GM12865 (cell line): ENCODE measurements around the gene KIF5B.
A peak's percentile ranks its signal among the peaks of the same experiment; 100 is the strongest.

Experiments
- DNase-seq: peaks from one replicate; pipeline ENCODE4 v3.0.0; 2010; ENCODE audit warnings: low read depth
- H3K4me3 ChIP-seq: 2 replicates; pipeline ENCODE4 v1.5.1; 2011; ENCODE audit warnings: mild to moderate bottlenecking, low read depth, low read length, control low read depth
- TF ChIP-seq, protein P1 (sequence below): IDR thresholded peaks from 2 replicates; pipeline ENCODE4 v1.5.1; 2011; ENCODE audit warnings: low read length, control low read depth, low read depth, inconsistent platforms; ENCODE audit not compliant: insufficient read depth; ENCODE audit errors: missing control alignments

KIF5B gene

DNA sequence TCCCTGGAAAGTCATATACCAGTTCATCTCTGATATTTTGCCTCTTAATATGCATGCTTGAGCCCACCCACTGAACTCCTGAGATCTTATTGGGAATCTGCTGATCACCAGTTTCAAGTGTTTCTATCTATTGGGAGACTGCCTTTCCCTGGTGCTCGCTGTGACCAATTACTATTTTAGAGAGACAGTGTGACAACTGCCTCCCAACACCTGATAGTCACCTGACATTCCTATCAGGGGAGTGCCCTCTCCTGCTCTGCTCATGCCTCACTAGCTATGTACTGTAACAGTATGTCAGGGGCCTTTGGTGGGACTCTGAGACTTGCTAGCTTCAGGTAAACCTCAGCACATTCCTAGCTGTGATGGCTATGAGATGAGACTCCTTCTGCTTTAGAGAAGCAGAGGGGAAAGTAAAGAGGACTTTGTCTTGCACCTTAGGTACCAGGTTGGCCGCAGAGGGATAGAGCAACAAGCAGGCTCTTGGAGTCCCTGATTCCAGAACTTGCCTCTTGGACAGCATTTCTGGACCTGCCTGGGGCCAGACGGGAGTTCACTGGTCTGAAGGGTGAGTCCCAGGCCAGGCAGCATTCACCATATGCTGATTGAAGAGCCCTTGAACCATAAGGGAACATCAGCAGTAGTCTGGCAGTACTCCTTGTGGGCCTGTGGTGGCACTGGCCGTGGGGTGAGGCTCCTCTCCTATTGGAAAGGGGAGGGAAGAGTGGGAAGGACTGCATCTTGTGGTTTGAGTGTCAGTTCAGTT lies 93.2 kb downstream of the KIF5B start:
- no peak overlapping the region for H3K4me3 ChIP-seq
- TF ChIP-seq, protein P1, sequence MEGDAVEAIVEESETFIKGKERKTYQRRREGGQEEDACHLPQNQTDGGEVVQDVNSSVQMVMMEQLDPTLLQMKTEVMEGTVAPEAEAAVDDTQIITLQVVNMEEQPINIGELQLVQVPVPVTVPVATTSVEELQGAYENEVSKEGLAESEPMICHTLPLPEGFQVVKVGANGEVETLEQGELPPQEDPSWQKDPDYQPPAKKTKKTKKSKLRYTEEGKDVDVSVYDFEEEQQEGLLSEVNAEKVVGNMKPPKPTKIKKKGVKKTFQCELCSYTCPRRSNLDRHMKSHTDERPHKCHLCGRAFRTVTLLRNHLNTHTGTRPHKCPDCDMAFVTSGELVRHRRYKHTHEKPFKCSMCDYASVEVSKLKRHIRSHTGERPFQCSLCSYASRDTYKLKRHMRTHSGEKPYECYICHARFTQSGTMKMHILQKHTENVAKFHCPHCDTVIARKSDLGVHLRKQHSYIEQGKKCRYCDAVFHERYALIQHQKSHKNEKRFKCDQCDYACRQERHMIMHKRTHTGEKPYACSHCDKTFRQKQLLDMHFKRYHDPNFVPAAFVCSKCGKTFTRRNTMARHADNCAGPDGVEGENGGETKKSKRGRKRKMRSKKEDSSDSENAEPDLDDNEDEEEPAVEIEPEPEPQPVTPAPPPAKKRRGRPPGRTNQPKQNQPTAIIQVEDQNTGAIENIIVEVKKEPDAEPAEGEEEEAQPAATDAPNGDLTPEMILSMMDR, result no peak
- no peak for DNase-seq

DNA sequence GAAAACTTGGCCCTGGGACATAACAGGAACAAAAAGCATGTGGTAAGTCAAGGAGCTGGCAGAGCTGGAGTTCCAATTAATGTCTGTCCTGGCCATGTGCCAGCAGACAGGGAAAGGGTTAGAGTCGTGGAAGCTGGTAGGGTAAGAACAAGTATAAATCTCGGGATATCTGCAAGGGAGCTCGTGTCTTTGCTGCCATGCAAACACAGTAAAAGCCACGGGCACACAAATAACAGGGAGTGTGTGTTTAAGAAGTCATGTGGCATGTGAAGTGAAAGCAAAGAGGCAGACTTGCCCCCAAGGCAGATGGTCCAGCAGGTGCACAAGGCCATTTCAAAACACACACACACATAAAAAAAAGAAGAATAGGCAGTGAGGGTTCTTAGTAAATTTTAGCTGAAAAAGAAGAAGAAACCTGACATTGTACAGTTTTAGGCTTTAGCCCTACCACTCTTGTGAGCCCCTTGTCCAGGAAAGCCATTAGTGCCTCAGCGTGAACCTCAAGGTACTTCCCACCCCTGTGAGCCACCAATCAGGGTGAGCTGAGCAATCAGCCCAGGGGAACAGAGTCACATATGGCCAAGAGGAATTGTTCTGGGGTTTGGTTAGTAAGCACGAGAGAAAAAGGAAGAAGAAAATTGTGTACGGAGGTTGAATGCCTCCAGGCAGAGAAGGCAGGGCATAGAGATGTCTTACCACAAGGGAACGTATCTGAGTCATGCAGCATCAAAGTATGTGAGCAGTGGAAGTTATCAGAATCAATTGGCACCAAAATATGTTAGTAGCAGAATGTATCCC lies 94.7 kb downstream of the KIF5B start:
- DNase-seq, result peak; percentile 29
- TF ChIP-seq, protein P1, result no peak
- no peak overlapping the region for H3K4me3 ChIP-seq

DNA sequence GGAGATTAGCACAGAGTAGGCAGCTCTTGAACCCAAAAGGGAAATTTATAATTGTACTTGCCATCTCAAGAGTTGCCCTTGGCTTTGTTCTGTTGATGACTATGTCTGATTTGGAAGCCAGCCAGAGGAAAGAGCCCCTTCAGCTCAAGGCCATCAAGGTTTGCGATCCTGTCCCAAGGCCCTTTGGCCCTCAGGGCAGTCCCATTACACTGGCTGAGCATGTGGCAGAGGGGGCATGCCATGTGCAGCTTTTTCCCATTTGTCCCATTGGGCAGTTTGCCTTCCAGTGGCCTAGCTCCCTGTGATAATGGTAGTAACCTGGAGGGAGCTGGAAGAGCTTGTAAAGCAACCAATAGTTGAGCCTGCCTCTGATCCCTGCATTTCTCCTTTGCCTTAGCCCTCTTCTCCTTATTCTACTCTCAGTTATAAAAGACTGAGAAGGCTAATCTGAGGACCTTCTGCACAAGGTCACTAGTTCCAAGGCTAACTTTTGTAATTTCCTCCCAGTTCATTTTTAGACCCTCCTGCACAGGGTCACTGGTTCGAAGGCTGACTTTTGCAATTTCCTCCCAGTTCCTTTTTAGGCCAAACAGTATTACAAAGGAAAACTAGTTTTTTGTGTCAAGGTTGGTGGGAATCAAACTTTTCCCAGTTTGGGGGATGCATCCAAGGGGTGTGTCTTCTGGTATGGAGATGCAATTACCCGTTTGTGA lies 96.6 kb downstream of the KIF5B start:
- TF ChIP-seq, protein P1, result no peak
- no peak overlapping the region for H3K4me3 ChIP-seq
- DNase-seq, result no peak
